Psoas muscle (tissue), 8 donors: Measurements from ENCODE around the gene ARL2BP. TPM values are rescaled to one million over a fixed set of nuclear protein-coding genes. Genes with fewer than 3 reads are reported as not detected.

Source experiments
- ATAC-seq, 4 donors: fragments of 200-7000 bp; cut with Tn5 transposase; one replicate each; pipeline ENCODE4 v1.9.1; 2020; ENCODE audit warnings: moderate library complexity in 3 of 4, mild to moderate bottlenecking in 2 of 4
- DNase-seq, 2 donors: peaks; one replicate each; pipeline ENCODE4 v3.0.0-alpha.2; 2020
- H3K27ac ChIP-seq: fragments of 200-600 bp; one replicate; pipeline ENCODE4 v1.8.0; 2022
- H3K27me3 ChIP-seq, 3 donors: fragments of 200-600 bp in 1 of 3; one replicate each; pipeline versions ENCODE4 v1.6.1 to v1.8.0; 2013 to 2022; ENCODE audit warnings: low read length in 2 of 3, mild to moderate bottlenecking in 2 of 3, moderate library complexity in 1 of 3; ENCODE audit not compliant: insufficient read depth in 3 of 3
- H3K36me3 ChIP-seq, 2 donors: fragments of 200-600 bp in 1 of 2; one replicate each; pipeline versions ENCODE4 v1.6.1 to v1.8.0; 2013 to 2022; ENCODE audit warnings: low read depth in 1 of 2, mild to moderate bottlenecking in 1 of 2, moderate library complexity in 1 of 2; ENCODE audit not compliant: insufficient read depth in 1 of 2
- H3K4me1 ChIP-seq: fragments of 200-600 bp; one replicate; pipeline ENCODE4 v1.8.0; 2022
- H3K4me3 ChIP-seq: fragments of 200-600 bp; one replicate; pipeline ENCODE4 v1.8.0; 2022; ENCODE audit warnings: mild to moderate bottlenecking
- H3K9me3 ChIP-seq: fragments of 200-600 bp; one replicate; pipeline ENCODE4 v1.8.0; 2022
- CTCF ChIP-seq: fragments of 200-600 bp; IDR thresholded peaks from one replicate; pipeline ENCODE4 v1.8.0; 2022; ENCODE audit warnings: antibody characterized with exemption
- WGBS, 3 donors: extraction: QIAGEN DNeasy Blood & Tissue Kit; methylation state at CpG; one replicate each; pipeline versions ENCODE4 v1.1.6 to v1.1.7; 2013; 5-methylcytosine and 5-hydroxymethylcytosine counted together
- intact Hi-C, 2 donors: fragments of 100-400 bp; cut with DNase I; formaldehyde crosslinking; loops; one replicate each; pipeline versions ENCODE4 v1.11.0 to v1.14.2; 2022
- polyA plus RNA-seq, 3 donors: library from polyadenylated mRNA; stranded (reverse); fragments of 200-250 nt; gene quantifications; one replicate each; pipeline ENCODE4 v1.2.3, GENCODE V29; 2013
- total RNA-seq, 4 donors: library from RNA; stranded (reverse); fragmentation: NEBNext Ultra II Directional in 2 of 4; extraction: Animal tissue kit (Norgen Biotek cat#: 25700) in 2 of 4; gene quantifications; one replicate each; pipeline versions ENCODE4 v1.2.1 to v1.2.4, GENCODE V29; 2021 to 2023
- donor health status: healthy with polysubstance abuse.
- donor health status: DM: no; HTN: no; CAD: no; lungs with moderate emphysema.
- donor health status: Bipolar disorder and iron deficiency.
- donor health status: healthy.
- donor health status: DM: yes; HTN: yes; CAD: no.
- donor health status: DM: no; HTN: no; CAD: no.
- donor health status: DM: no; HTN: no; CAD: no.
- donor health status: DM: yes; HTN: yes; CAD: no.

Gene ARL2BP
- total and polyA plus RNA-seq, 7 donors, result 25.2 to 88.3 (median 39.9) TPM

GRCh38 chr16:57262841-57263540 lies 17.9 kb downstream of the ARL2BP start:
- intact Hi-C loops, result no loop called here
- no peak for ATAC-seq
- H3K27ac ChIP-seq, result no peak overlapping the region
- no peaks in the 10 kb centered on the region for H3K36me3 ChIP-seq
- DNase-seq, result peak in 1 of 2 donors; percentile 37
- TF ChIP-seq CTCF, result no peak
- H3K9me3 ChIP-seq, result no peaks in the 10 kb centered on the region
- no peaks in the 10 kb centered on the region for H3K27me3 ChIP-seq
- no peak overlapping the region for H3K4me3 ChIP-seq
- H3K4me1 ChIP-seq, result no peaks in the 10 kb centered on the region
- 70 to 85% (median 70%) methylated on average over 17 of the region's 17 CpGs for WGBS, 3 donors

GRCh38 chr16:57263541-57264351 lies 18.7 kb downstream of the ARL2BP start:
- DNase-seq (peak in 1 of 2 donors; percentile 23), ATAC-seq (no peak)
- intact Hi-C loops, result no loop called here
- Histone ChIP-seq H3K4me3 (no peak overlapping the region), H3K4me1 (no peaks in the 10 kb centered on the region), H3K27ac (no peak overlapping the region), H3K9me3 (no peaks in the 10 kb centered on the region), H3K27me3 (no peaks in the 10 kb centered on the region), H3K36me3 (no peaks in the 10 kb centered on the region)
- TF ChIP-seq CTCF, result no peak
- 85 to 86% (median 85%) methylated on average over 18 of the region's 18 CpGs for WGBS, 3 donors

GRCh38 chr16:57264381-57264780 lies 19.3 kb downstream of the ARL2BP start:
- no peaks in the 10 kb centered on the region for H3K9me3 ChIP-seq
- H3K4me3 ChIP-seq, result no peak overlapping the region
- no peaks in the 10 kb centered on the region for H3K36me3 ChIP-seq
- intact Hi-C loops, result no loop called here
- no peak overlapping the region for H3K27ac ChIP-seq
- no peaks in the 10 kb centered on the region for H3K27me3 ChIP-seq
- ATAC-seq, result no peak
- H3K4me1 ChIP-seq, result no peaks in the 10 kb centered on the region
- TF ChIP-seq CTCF, result no peak
- 84 to 89% (median 87%) methylated on average over 8 of the region's 8 CpGs for WGBS, 3 donors
- DNase-seq, result peak in 1 of 2 donors; percentile 2

GRCh38 chr16:57264950-57265371 lies 19.9 kb downstream of the ARL2BP start:
- DNase-seq (peak in 1 of 2 donors; percentile 46), ATAC-seq (no peak)
- Histone ChIP-seq H3K4me3 (no peak overlapping the region), H3K27ac (no peak overlapping the region), H3K4me1 (no peaks in the 10 kb centered on the region), H3K9me3 (no peaks in the 10 kb centered on the region), H3K36me3 (no peaks in the 10 kb centered on the region), H3K27me3 (no peaks in the 10 kb centered on the region)
- intact Hi-C loops, result no loop called here
- no peak for TF ChIP-seq CTCF
- WGBS, 3 donors, result 92 to 96% (median 94%) methylated on average over 10 to 11 of the region's 11 CpGs
